Endodermal cell (in vitro differentiated cells): ENCODE data around the gene CD69. TPM values are rescaled to one million over a fixed set of nuclear protein-coding genes. Genes with fewer than 3 reads are reported as not detected.
A peak's percentile ranks its signal among the peaks of the same experiment; 100 is the strongest.

Experiments
- DNase-seq: peaks from one replicate; pipeline ENCODE4 v3.0.0-alpha.2; 2017
- H3K27ac ChIP-seq: 2 replicates; pipeline ENCODE4 v1.5.1; 2013; ENCODE audit warnings: mild to moderate bottlenecking, low read depth, low read length, moderate library complexity
- H3K27me3 ChIP-seq: 2 replicates; pipeline ENCODE4 v1.6.1; 2013; ENCODE audit warnings: mild to moderate bottlenecking, low read length, moderate library complexity; ENCODE audit not compliant: insufficient read depth, control insufficient read depth, poor library complexity, severe bottlenecking
- H3K36me3 ChIP-seq: 2 replicates; pipeline ENCODE4 v1.7.0; 2013; ENCODE audit warnings: mild to moderate bottlenecking, low read length, moderate library complexity; ENCODE audit not compliant: control insufficient read depth, insufficient read depth
- H3K4me1 ChIP-seq: one replicate; pipeline ENCODE4 v1.7.0; 2013; ENCODE audit warnings: low read length; ENCODE audit not compliant: control insufficient read depth, insufficient read depth
- H3K4me3 ChIP-seq: 2 replicates; pipeline ENCODE4 v1.5.1; 2013; ENCODE audit warnings: mild to moderate bottlenecking, low read length, moderate library complexity
- H3K9ac ChIP-seq: 2 replicates; pipeline ENCODE4 v1.6.1; 2013; ENCODE audit warnings: mild to moderate bottlenecking, low read length, moderate library complexity; ENCODE audit not compliant: poor library complexity, severe bottlenecking; ENCODE audit errors: extremely low read depth
- H3K9me3 ChIP-seq: 2 replicates; pipeline ENCODE4 v1.6.1; 2013; ENCODE audit warnings: mild to moderate bottlenecking, low read length, moderate library complexity; ENCODE audit not compliant: control insufficient read depth
- H3K27ac Mint-ChIP-seq: 2 replicates; pipeline ENCODE4 v1.8.0; 2020; ENCODE audit warnings: mixed read lengths
- H3K27me3 Mint-ChIP-seq: 2 replicates; pipeline ENCODE4 v1.8.0; 2021; ENCODE audit warnings: mild to moderate bottlenecking, mixed read lengths; ENCODE audit not compliant: insufficient read depth
- H3K36me3 Mint-ChIP-seq: 2 replicates; pipeline ENCODE4 v1.8.0; 2020; ENCODE audit warnings: low read depth, mixed read lengths
- H3K4me1 Mint-ChIP-seq: 2 replicates; pipeline ENCODE4 v1.8.0; 2020; ENCODE audit warnings: mixed read lengths
- H3K4me3 Mint-ChIP-seq: 2 replicates; pipeline ENCODE4 v1.8.0; 2020; ENCODE audit warnings: mild to moderate bottlenecking, moderate library complexity, mixed read lengths
- H3K9me3 Mint-ChIP-seq: 2 replicates; pipeline ENCODE4 v1.8.0; 2020; ENCODE audit warnings: mild to moderate bottlenecking, mixed read lengths
- CTCF ChIP-seq: fragments of 200-600 bp; sonication (generic); conservative IDR thresholded peaks from 2 replicates; pipeline ENCODE4 v1.5.0; 2021; ENCODE audit warnings: antibody characterized with exemption, mild to moderate bottlenecking
- WGBS, 2 experiments: methylation state at CpG; one replicate each; pipeline versions ENCODE4 v1.1.5 to v1.1.7; 2013; ENCODE audit warnings: missing lambda C conversion rate in 2 of 2, mixed read lengths in 1 of 2; ENCODE audit not compliant: insufficient coverage in 1 of 2, insufficient read length in 1 of 2; 5-methylcytosine and 5-hydroxymethylcytosine counted together
- total RNA-seq, 2 donors: library from RNA; stranded (reverse); fragmentation: NEBNext Ultra II Directional in 1 of 2; extraction: Animal tissue kit (Norgen Biotek cat#: 25700) in 1 of 2; gene quantifications; 2 replicates in 1 of 2; 3 replicates in 1 of 2; pipeline ENCODE4 v1.2.1, GENCODE V29; 2021

The CD69 gene
- total RNA-seq, 2 donors from 2014 or later, result not detected

GRCh38 chr12:9799961-9800360 lies 39.3 kb upstream of the CD69 start:
- Mint-ChIP-seq H3K27ac (no peak overlapping the region), H3K27me3 (no peaks in the 10 kb centered on the region), H3K9me3 (no peaks in the 10 kb centered on the region), H3K4me1 (no peaks in the 10 kb centered on the region), H3K36me3 (no peaks in the 10 kb centered on the region), H3K4me3 (no peak overlapping the region)
- Histone ChIP-seq H3K9me3 (no peaks in the 10 kb centered on the region), H3K9ac (no peak overlapping the region), H3K4me3 (no peak overlapping the region), H3K36me3 (no peaks in the 10 kb centered on the region), H3K27ac (no peak overlapping the region), H3K27me3 (no peaks in the 10 kb centered on the region), H3K4me1 (no peaks in the 10 kb centered on the region)
- no peak for TF ChIP-seq CTCF
- DNase-seq, result no peak
- WGBS, 2 experiments, result 93% methylated on average over 1 of the region's 1 CpG; no CpG with 5 or more reads in 1 of the 2 experiments

GRCh38 chr12:9797722-9798619 lies 37.3 kb upstream of the CD69 start:
- Histone ChIP-seq H3K27ac (no peak overlapping the region), H3K4me3 (no peak overlapping the region), H3K27me3 (no peaks in the 10 kb centered on the region), H3K9ac (no peak overlapping the region), H3K9me3 (no peaks in the 10 kb centered on the region), H3K4me1 (no peaks in the 10 kb centered on the region), H3K36me3 (no peaks in the 10 kb centered on the region)
- no peaks in the 10 kb centered on the region for H3K36me3 Mint-ChIP-seq
- 40 to 53% methylated on average over 4 to 6 of the region's 7 CpGs for WGBS, 2 experiments
- no peaks in the 10 kb centered on the region for H3K27me3 Mint-ChIP-seq
- H3K27ac Mint-ChIP-seq, result no peak overlapping the region
- H3K4me3 Mint-ChIP-seq, result no peak overlapping the region
- peaks cover 5% of the 10 kb centered on the region for H3K4me1 Mint-ChIP-seq
- peak; percentile 93 for TF ChIP-seq CTCF
- peak; percentile 90 for DNase-seq
- H3K9me3 Mint-ChIP-seq, result no peaks in the 10 kb centered on the region

GRCh38 chr12:9796971-9797370 lies 36.3 kb upstream of the CD69 start:
- Histone ChIP-seq H3K4me3 (no peak overlapping the region), H3K27ac (no peak overlapping the region), H3K9ac (no peak overlapping the region), H3K27me3 (no peaks in the 10 kb centered on the region), H3K9me3 (no peaks in the 10 kb centered on the region), H3K4me1 (no peaks in the 10 kb centered on the region), H3K36me3 (no peaks in the 10 kb centered on the region)
- TF ChIP-seq CTCF, result no peak
- Mint-ChIP-seq H3K9me3 (no peaks in the 10 kb centered on the region), H3K27ac (no peak overlapping the region), H3K4me3 (no peak overlapping the region), H3K4me1 (peaks cover 5% of the 10 kb centered on the region), H3K36me3 (no peaks in the 10 kb centered on the region), H3K27me3 (no peaks in the 10 kb centered on the region)
- DNase-seq, result no peak
- WGBS, 2 experiments, result 67 to 88% methylated on average over 1 to 6 of the region's 7 CpGs
